ENCODE results near the gene PHLDA2. TPM values are rescaled to one million over a fixed set of nuclear protein-coding genes. Genes with fewer than 3 reads are reported as not detected.
"Not testable (repeated sequence)": the region's sequence is repeated elsewhere in the genome, so short reads cannot be mapped to it uniquely, and the experiment has no call there.

PHLDA2 gene
- total RNA-seq, 2 experiments from 2014 or later, result 0.55 to 0.65 TPM

DNA sequence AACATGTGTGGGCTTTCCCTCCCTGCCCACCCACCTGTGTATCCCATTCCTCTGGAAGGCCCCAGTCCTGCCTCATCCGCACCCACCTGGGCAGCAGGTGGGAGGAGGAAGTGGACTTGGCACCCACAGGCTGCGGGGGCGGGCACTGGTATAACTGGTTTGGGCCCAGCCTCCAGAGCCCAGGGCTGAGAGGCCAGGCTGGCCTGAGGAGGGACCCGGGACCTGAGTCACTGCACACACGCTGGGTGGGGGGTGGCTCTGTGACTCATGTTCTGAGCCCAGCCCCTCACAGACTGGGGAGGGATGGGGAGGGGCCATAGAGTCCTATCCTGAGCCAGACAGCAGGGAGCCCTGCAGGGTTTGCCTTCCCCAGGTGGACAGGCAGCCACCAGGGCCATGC lies 16.7 kb downstream of the PHLDA2 start:
- ATAC-seq (ENCODE audit: low read depth), result no peak
- peaks cover 10% of the 10 kb centered on the region for H3K4me1 Mint-ChIP-seq

GRCh38 chr11:2911785-2912391 lies 17.3 kb downstream of the PHLDA2 start:
- H3K27me3 Mint-ChIP-seq, result no peaks in the 10 kb centered on the region
- no peaks in the 10 kb centered on the region for H3K9me3 Mint-ChIP-seq
- no peaks in the 10 kb centered on the region for H3K36me3 Mint-ChIP-seq
- H3K27ac Mint-ChIP-seq, result no peak overlapping the region
- POLR2A ChIA-PET, result interaction anchor here (1.5 kb wide), 1 partner anchor 9 kb away, joined by 3 read pairs; no protein-coding TSS in a partner anchor
- H3K4me1 Mint-ChIP-seq, result peaks cover 10% of the 10 kb centered on the region
- ATAC-seq (ENCODE audit: low read depth) (no peak), DNase-seq (no peak)
- no peak overlapping the region for H3K4me3 Mint-ChIP-seq

More for the DNA sequence above, 16.7 kb downstream of the PHLDA2 start:
- no peak overlapping the region for H3K27ac Mint-ChIP-seq
- H3K9me3 Mint-ChIP-seq, result no peaks in the 10 kb centered on the region
- no peak overlapping the region for H3K4me3 Mint-ChIP-seq
- POLR2A ChIA-PET, result interaction anchor here (1.5 kb wide), 1 partner anchor 10 kb away, joined by 3 read pairs; no protein-coding TSS in a partner anchor
- no peak for DNase-seq
- H3K36me3 Mint-ChIP-seq, result no peaks in the 10 kb centered on the region
- H3K27me3 Mint-ChIP-seq, result no peaks in the 10 kb centered on the region

GRCh38 chr11:2911088-2911784 lies 18.0 kb downstream of the PHLDA2 start:
- Mint-ChIP-seq H3K4me1 (peaks cover 10% of the 10 kb centered on the region), H3K9me3 (no peaks in the 10 kb centered on the region), H3K27ac (no peak overlapping the region), H3K27me3 (no peaks in the 10 kb centered on the region), H3K36me3 (no peaks in the 10 kb centered on the region), H3K4me3 (no peak overlapping the region)
- DNase-seq (no peak), ATAC-seq (ENCODE audit: low read depth) (no peak)
- POLR2A ChIA-PET, result no interaction called here

GRCh38 chr11:2910401-2910955 lies 18.7 kb downstream of the PHLDA2 start:
- Mint-ChIP-seq H3K4me3 (no peak overlapping the region), H3K36me3 (peaks cover 2% of the 10 kb centered on the region), H3K9me3 (no peaks in the 10 kb centered on the region), H3K4me1 (peaks cover 10% of the 10 kb centered on the region), H3K27ac (no peak overlapping the region), H3K27me3 (no peaks in the 10 kb centered on the region)
- DNase-seq (no peak), ATAC-seq (ENCODE audit: low read depth) (no peak)
- POLR2A ChIA-PET, result no interaction called here

DNA sequence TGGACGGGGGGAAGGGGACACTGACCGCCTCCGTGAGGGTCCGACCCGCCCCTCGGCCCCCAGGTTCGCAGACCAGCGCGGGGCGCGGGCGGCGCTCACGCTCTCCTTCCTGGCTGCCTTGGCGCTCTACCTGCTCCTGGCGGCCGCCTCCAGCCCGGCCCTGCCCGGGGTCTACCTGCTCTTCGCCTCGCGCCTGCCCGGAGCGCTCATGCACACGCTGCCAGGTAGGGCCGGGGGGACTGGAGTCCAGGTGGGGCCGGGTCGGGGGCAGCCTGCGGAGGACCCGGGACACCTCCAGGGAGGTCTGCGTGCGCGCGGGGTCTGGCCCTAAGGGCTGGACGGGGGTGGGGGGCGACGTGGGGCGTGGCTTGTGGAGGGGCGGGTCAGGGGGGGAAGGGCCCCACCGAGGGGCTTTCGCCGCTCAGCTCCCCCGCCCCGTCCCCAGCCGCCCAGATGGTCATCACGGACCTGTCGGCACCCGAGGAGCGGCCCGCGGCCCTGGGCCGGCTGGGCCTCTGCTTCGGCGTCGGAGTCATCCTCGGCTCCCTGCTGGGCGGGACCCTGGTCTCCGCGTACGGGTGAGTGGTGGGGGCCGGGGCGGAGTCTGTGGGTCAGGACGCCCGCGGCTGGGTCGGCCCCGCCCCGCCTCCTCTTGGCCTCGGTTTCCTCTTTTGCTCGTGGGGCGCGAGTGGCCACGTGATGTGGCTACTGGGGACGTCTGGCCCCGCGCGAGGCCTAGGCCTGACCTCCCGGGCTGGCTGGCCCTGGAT lies 19.9 kb downstream of the PHLDA2 start:
- H3K4me1 Mint-ChIP-seq, result peaks cover 12% of the 10 kb centered on the region
- POLR2A ChIA-PET, result no interaction called here
- H3K9me3 Mint-ChIP-seq, result no peaks in the 10 kb centered on the region
- no peaks in the 10 kb centered on the region for H3K27me3 Mint-ChIP-seq
- H3K27ac Mint-ChIP-seq, result no peak overlapping the region
- no peak overlapping the region for H3K4me3 Mint-ChIP-seq
- DNase-seq (no peak), ATAC-seq (ENCODE audit: low read depth) (no peak)
- H3K36me3 Mint-ChIP-seq, result peaks cover 9% of the 10 kb centered on the region

DNA sequence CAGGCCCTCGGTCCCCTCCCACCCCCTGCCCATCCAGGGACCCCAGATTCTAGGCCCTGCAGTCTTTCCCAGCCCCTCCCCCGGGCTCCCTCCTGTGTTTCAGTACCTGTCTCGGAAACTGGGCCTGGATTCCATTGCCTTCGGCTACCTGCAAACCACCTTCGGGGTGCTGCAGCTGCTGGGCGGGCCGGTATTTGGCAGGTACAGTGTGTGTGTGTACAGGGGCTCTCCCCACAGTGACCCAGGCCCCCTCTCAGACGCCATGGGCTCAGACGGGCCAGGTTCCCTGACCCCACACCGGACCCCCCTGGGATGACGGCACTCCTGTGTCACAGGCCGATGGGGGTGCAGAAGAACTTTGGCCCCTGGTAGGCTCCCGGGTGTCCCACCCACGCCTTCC lies 21.1 kb downstream of the PHLDA2 start:
- peaks cover 9% of the 10 kb centered on the region for H3K36me3 Mint-ChIP-seq
- POLR2A ChIA-PET, result no interaction called here
- no peak for DNase-seq

DNA sequence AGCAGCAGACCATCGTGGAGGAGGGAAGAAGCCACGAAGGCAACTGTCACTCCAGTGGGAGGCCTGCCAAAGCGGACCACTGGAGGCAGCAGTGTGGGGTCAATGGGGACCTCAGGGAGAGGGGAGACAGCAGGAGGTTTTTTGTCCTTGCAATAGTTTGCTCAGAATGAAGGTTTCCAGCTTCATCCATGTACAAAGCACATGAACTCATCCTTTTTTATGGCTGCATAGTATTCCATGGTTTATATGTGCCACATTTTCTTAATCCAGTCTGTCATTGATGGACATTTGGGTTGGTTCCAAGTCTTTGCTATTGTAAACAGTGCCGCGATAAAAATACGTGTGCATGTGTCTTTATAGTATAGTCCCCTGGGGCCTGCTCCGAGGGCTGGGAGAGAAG lies 23.9 kb downstream of the PHLDA2 start:
- H3K27ac Mint-ChIP-seq, result peak overlapping the region; percentile 17
- H3K36me3 Mint-ChIP-seq; ATAC-seq (ENCODE audit: low read depth); DNase-seq; H3K9me3 Mint-ChIP-seq; H3K4me3 Mint-ChIP-seq; H3K4me1 Mint-ChIP-seq; POLR2A ChIA-PET; H3K27me3 Mint-ChIP-seq: not testable (repeated sequence)

More for the DNA sequence above, 21.1 kb downstream of the PHLDA2 start:
- Mint-ChIP-seq H3K27me3 (no peaks in the 10 kb centered on the region), H3K4me3 (no peak overlapping the region), H3K4me1 (peaks cover 3% of the 10 kb centered on the region), H3K27ac (no peak overlapping the region), H3K9me3 (no peaks in the 10 kb centered on the region)
- ATAC-seq (ENCODE audit: low read depth), result no peak

DNA sequence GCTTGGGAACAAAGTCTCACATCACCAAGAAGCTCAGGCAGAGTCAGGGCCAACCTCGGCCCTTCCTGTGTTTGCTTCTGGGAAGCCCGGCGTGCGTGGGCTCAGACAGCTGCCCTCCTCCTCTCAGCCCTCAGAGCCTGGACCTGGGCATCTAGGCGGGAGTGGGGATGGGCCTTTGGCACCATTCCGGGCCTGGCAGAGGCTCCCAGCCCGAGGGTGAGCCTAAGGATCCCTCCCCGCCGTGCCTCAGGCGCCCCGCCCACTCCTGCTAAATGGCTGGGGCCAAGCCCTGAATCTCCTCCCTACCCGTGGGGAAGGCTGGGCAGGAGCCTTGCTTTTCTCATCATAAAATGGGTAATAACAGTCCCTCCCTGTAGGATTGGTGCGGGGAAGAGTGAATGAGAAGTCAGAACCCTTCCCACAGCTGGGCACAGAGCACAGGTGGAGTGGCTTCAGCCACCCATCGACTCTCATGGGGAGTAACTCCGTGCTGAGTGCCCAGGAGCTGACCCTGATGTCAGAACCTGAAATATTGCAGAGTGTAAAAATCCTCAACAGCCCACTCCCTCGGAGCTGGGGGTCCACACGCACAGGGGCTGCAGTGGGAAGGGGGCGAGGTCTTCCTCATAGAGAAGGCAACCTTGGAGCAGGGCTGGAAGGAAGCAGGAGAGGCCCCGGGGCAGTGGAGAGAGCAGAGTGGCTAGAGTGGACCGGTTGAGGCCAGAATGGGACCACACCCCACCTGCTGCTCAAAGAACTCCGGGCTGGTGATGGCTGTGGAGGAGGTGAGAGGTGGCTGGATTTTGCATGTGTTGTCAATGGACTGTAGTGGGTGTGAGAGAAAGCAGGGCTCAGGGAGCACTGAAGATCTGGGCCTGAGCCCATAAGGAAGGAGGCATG lies 24.8 kb downstream of the PHLDA2 start:
- ATAC-seq (ENCODE audit: low read depth) (no peak), DNase-seq (no peak)
- Mint-ChIP-seq H3K27ac (no peak overlapping the region), H3K27me3 (no peaks in the 10 kb centered on the region), H3K36me3 (peaks cover 9% of the 10 kb centered on the region), H3K9me3 (no peaks in the 10 kb centered on the region), H3K4me1 (peaks cover 6% of the 10 kb centered on the region), H3K4me3 (no peak overlapping the region)
- POLR2A ChIA-PET, result no interaction called here

DNA sequence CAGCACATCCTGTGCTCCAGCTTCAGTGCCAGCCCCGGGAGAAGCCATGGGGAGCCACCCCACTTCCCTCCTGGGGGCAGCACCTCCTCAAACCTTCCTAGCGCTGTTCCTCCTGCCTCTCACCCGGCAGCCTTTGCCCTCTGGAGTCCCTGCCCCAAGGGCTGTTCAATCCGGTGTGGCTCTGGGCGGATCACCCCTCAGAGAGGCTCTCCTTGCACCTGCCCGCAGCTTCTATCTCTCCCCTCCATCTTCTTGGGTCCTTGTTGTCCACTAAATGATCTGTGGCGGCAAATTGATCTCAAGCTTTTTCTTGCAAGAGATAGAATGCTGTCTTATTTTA lies 25.6 kb downstream of the PHLDA2 start:
- H3K4me1 Mint-ChIP-seq, result peaks cover 14% of the 10 kb centered on the region
- peak overlapping the region; percentile 52 for H3K4me3 Mint-ChIP-seq
- H3K9me3 Mint-ChIP-seq, result no peaks in the 10 kb centered on the region
- no peak for ATAC-seq (ENCODE audit: low read depth)
- H3K27me3 Mint-ChIP-seq, result no peaks in the 10 kb centered on the region
- POLR2A ChIA-PET, result interaction anchor here (1.7 to 2.1 kb wide), 2 partner anchors 11 to 19 kb away, joined by 4 to 20 read pairs; no protein-coding TSS in a partner anchor
- H3K27ac Mint-ChIP-seq, result peak overlapping the region; percentile 26
- DNase-seq, result no peak
- peaks cover 9% of the 10 kb centered on the region for H3K36me3 Mint-ChIP-seq

DNA sequence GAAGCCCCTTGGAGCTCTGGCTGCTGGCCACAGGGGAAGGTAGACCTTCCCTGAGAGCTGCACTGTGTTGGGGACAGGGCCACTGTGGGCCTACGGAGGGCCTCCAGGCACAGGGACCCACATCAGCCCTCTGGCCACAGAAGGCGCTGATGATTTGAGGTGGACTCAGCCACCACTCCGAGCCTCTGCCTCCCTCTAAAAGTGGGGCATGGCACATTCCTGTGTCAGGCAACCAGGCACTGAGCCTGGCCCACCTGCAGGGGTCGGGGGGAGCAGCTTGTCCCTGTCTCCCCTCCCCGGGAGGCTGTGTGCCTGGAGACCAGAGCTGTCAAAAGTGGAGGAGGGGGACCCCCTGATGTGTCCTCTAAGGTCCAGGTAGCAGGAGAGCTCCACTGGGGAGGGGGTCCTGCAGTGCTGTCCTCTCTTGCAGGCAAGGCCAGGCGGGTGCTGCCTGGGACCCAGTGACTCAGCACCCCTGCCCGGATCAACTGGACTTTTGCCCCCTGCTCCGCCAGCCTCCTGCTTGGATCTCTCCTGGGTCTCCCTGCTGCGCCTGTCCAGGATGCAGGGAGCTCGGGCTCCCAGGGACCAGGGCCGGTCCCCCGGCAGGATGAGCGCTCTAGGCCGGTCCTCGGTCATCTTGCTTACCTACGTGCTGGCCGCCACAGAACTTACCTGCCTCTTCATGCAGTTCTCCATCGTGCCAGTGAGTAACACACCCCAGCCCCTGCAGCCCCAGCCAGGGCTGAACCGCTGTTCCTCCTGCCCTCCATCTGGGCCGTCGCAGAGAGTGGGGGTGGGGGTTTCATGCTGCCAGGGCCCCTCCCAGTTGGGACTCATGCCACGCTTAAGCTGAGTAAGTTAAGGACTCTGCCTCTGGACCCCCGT lies 26.2 kb downstream of the PHLDA2 start:
- Mint-ChIP-seq H3K27me3 (no peaks in the 10 kb centered on the region), H3K9me3 (no peaks in the 10 kb centered on the region), H3K4me3 (peak overlapping the region; percentile 71), H3K4me1 (peaks cover 20% of the 10 kb centered on the region), H3K27ac (peak overlapping the region; percentile 47), H3K36me3 (peaks cover 9% of the 10 kb centered on the region)
- ATAC-seq (ENCODE audit: low read depth), result no peak
- DNase-seq, result no peak
- POLR2A ChIA-PET, result interaction anchor here (0.7 to 2.4 kb wide), 6 partner anchors 10 to 42 kb away, joined by 3 to 20 read pairs (median 4); partner anchors contain the start of gene PHLDA2

GRCh38 chr11:2901854-2902783 lies 27.1 kb downstream of the PHLDA2 start:
- Mint-ChIP-seq H3K4me3 (peak overlapping the region; percentile 71), H3K4me1 (peaks cover 23% of the 10 kb centered on the region), H3K36me3 (peaks cover 9% of the 10 kb centered on the region), H3K27ac (peak overlapping the region; percentile 62), H3K27me3 (no peaks in the 10 kb centered on the region), H3K9me3 (no peaks in the 10 kb centered on the region)
- POLR2A ChIA-PET, result interaction anchor here (0.7 to 2.4 kb wide), 6 partner anchors 9 to 43 kb away, joined by 3 to 20 read pairs (median 4); partner anchors contain the start of gene PHLDA2
- DNase-seq (peak; percentile 91), ATAC-seq (ENCODE audit: low read depth) (peak; percentile 89)
